HCT116 (cell line): ENCODE measurements around the gene DDX52. TPM values are rescaled to one million over a fixed set of nuclear protein-coding genes. Genes with fewer than 3 reads are reported as not detected.

Source experiments
- ATAC-seq: fragments of 200-7000 bp; cut with Tn5 transposase; 2 replicates; pipeline ENCODE4 v1.9.1; 2020; ENCODE audit warnings: mild to moderate bottlenecking, moderate library complexity
- BruUV-seq: library from RNA; stranded (reverse); fragments of 400-500 nt; replicated peaks from 2 replicates; lab custom pipeline; 2021; lab: Mats Ljungman, UMichigan
- CTCF ChIA-PET: fragments of 300-600 bp; sonication (Branson Sonifier 250); formaldehyde crosslinking; loops from one replicate; lab custom pipeline; 2021; ENCODE audit warnings: antibody characterized with exemption; lab: Charles Lee
- POLR2A ChIA-PET: fragments of 300-600, 350-600 bp; sonication (Branson Sonifier 250); formaldehyde crosslinking; loops from one replicate; lab custom pipeline; 2021; ENCODE audit warnings: antibody characterized with exemption; lab: Charles Lee
- RAD21 ChIA-PET, 2 experiments: fragments of 300-600 bp; sonication (Branson Sonifier 250); formaldehyde crosslinking; loops; one replicate each; lab custom pipeline; 2023; ENCODE audit warnings: low total read pairs in 2 of 2; ENCODE audit not compliant: uncharacterized antibody in 2 of 2, unreplicated experiment in 2 of 2, low non-redundant PET in 1 of 2; lab: Charles Lee
- DNase-seq: peaks from one replicate; pipeline ENCODE4 v3.0.0-alpha.2; 2010; ENCODE audit warnings: low read depth, low spot score
- H2AFZ ChIP-seq: fragments of 200-600 bp; shearing (Covaris generic), sonication (generic); 2 replicates; pipeline ENCODE4 v1.6.1; 2017; ENCODE audit warnings: low read depth, mixed run types, mixed read lengths, antibody characterized with exemption, low read length; ENCODE audit not compliant: poor library complexity, severe bottlenecking
- H3K27ac ChIP-seq: 2 replicates; pipeline ENCODE4 v1.5.1; 2012; ENCODE audit warnings: low read depth, low read length
- H3K27me3 ChIP-seq: fragments of 200-600 bp; sonication (generic); 2 replicates; pipeline ENCODE4 v1.6.1; 2016; ENCODE audit warnings: mixed run types, low read length, mixed read lengths; ENCODE audit not compliant: insufficient read depth
- H3K36me3 ChIP-seq, 2 experiments: fragments of 200-500 bp in 1 of 2; fragments of 200-600 bp in 1 of 2; sonication (Bioruptor generic) in 1 of 2; sonication (generic) in 1 of 2; 2 replicates each; pipeline versions ENCODE4 v1.5.1 to v1.6.1; 2014 to 2016; ENCODE audit warnings: low read length in 2 of 2, inconsistent platforms in 1 of 2, mixed read lengths in 1 of 2, mixed run types in 1 of 2; ENCODE audit not compliant: insufficient read depth in 2 of 2, control insufficient read depth in 1 of 2
- H3K4me1 ChIP-seq, 2 experiments: fragments of 200-600 bp in 1 of 2; sonication (generic) in 1 of 2; 2 replicates each; pipeline versions ENCODE4 v1.5.1 to v1.6.1; 2012 to 2017; ENCODE audit warnings: low read length in 2 of 2, inconsistent platforms in 1 of 2, mild to moderate bottlenecking in 1 of 2, mixed read lengths in 1 of 2, mixed run types in 1 of 2, moderate library complexity in 1 of 2; ENCODE audit not compliant: insufficient read depth in 2 of 2, control insufficient read depth in 1 of 2
- H3K4me2 ChIP-seq: fragments of 200-600 bp; sonication (generic); 2 replicates; pipeline ENCODE4 v1.6.1; 2017; ENCODE audit warnings: mixed run types, low read length, mixed read lengths
- H3K4me3 ChIP-seq, 2 experiments: fragments of 200-600 bp in 1 of 2; sonication (generic) in 1 of 2; replicated peaks in 1 of 2; 2 replicates each; pipeline ENCODE4 v1.5.1; 2011 to 2016; ENCODE audit warnings: low read length in 2 of 2, control low read depth in 1 of 2, low read depth in 1 of 2, mild to moderate bottlenecking in 1 of 2, mixed read lengths in 1 of 2, mixed run types in 1 of 2
- H3K79me2 ChIP-seq: fragments of 200-600 bp; sonication (generic); 2 replicates; pipeline ENCODE4 v1.6.1; 2017; ENCODE audit warnings: mild to moderate bottlenecking, mixed run types, low read length, moderate library complexity, mixed read lengths; ENCODE audit not compliant: insufficient read depth
- H3K9ac ChIP-seq: fragments of 200-600 bp; sonication (generic); 2 replicates; pipeline ENCODE4 v1.6.1; 2016; ENCODE audit warnings: low read length, mixed read lengths
- H3K9me2 ChIP-seq: fragments of 200-600 bp; sonication (generic), shearing (Covaris generic); 2 replicates; pipeline ENCODE4 v1.6.1; 2017; ENCODE audit warnings: mixed run types, mild to moderate bottlenecking, moderate library complexity; ENCODE audit not compliant: insufficient read depth
- H3K9me3 ChIP-seq, 2 experiments: fragments of 200-500 bp in 1 of 2; fragments of 200-600 bp in 1 of 2; sonication (Bioruptor generic) in 1 of 2; sonication (generic) in 1 of 2; 2 replicates each; pipeline ENCODE4 v1.6.1; 2014 to 2017; ENCODE audit warnings: low read length in 2 of 2, mixed read lengths in 2 of 2, inconsistent platforms in 1 of 2, low read depth in 1 of 2, mild to moderate bottlenecking in 1 of 2, mixed run types in 1 of 2, moderate library complexity in 1 of 2; ENCODE audit not compliant: control insufficient read depth in 1 of 2, insufficient read depth in 1 of 2
- H4K20me1 ChIP-seq: fragments of 200-600 bp; sonication (generic), shearing (Covaris generic); 2 replicates; pipeline ENCODE4 v1.6.1; 2017; ENCODE audit warnings: mixed run types, mild to moderate bottlenecking, moderate library complexity; ENCODE audit not compliant: insufficient read depth
- CTCF ChIP-seq, 3 experiments: fragments of 200-600 bp in 1 of 3; sonication (generic) in 1 of 3; IDR thresholded peaks in 2 of 3; conservative IDR thresholded peaks in 1 of 3; 2 replicates each; pipeline ENCODE4 v1.5.1; 2012 to 2017; ENCODE audit warnings: low read depth in 2 of 3, low read length in 2 of 3, antibody characterized with exemption in 1 of 3, borderline replicate concordance in 1 of 3, control low read depth in 1 of 3, mild to moderate bottlenecking in 1 of 3, mixed read lengths in 1 of 3, mixed run types in 1 of 3, moderate library complexity in 1 of 3; ENCODE audit not compliant: insufficient read depth in 1 of 3
- EGR1 ChIP-seq: IDR thresholded peaks from 2 replicates; pipeline ENCODE4 v1.6.1; 2012; ENCODE audit warnings: low read depth
- ELF1 ChIP-seq: IDR thresholded peaks from 2 replicates; pipeline ENCODE4 v1.6.1; 2012; ENCODE audit warnings: low read depth, borderline replicate concordance
- EZH2 ChIP-seq: fragments of 200-600 bp; sonication (generic); IDR thresholded peaks from 2 replicates; pipeline ENCODE4 v1.6.1; 2017; ENCODE audit warnings: antibody characterized with exemption, mixed run types
- EZH2phosphoT487 ChIP-seq: fragments of 200-600 bp; IDR thresholded peaks from 2 replicates; pipeline ENCODE4 v1.6.1; 2018; ENCODE audit warnings: antibody characterized with exemption, borderline replicate concordance
- POLR2A ChIP-seq: IDR thresholded peaks from 2 replicates; pipeline ENCODE4 v1.7.0; 2011; ENCODE audit warnings: borderline replicate concordance; ENCODE audit not compliant: insufficient read depth, insufficient read length; ENCODE audit errors: extremely low read depth
- POLR2AphosphoS5 ChIP-seq: IDR thresholded peaks from 2 replicates; pipeline ENCODE4 v1.6.1; 2011; ENCODE audit warnings: mild to moderate bottlenecking, low read depth, low read length, moderate library complexity
- RAD21 ChIP-seq: IDR thresholded peaks from 2 replicates; pipeline ENCODE4 v1.6.1; 2012; ENCODE audit warnings: low read depth, mild to moderate bottlenecking
- SIN3A ChIP-seq: IDR thresholded peaks from 2 replicates; pipeline ENCODE4 v1.6.1; 2012; ENCODE audit warnings: low read depth
- TCF7L2 ChIP-seq: IDR thresholded peaks from 2 replicates; pipeline ENCODE4 v1.7.0; 2011; ENCODE audit warnings: borderline replicate concordance, inconsistent platforms; ENCODE audit not compliant: insufficient read depth, insufficient read length; ENCODE audit errors: extremely low read depth
- YY1 ChIP-seq: IDR thresholded peaks from 2 replicates; pipeline ENCODE4 v1.6.1; 2011; ENCODE audit warnings: low read length, low read depth, moderate library complexity, mild to moderate bottlenecking; ENCODE audit not compliant: insufficient replicate concordance; ENCODE audit errors: extremely low read depth
- ZFX ChIP-seq: fragments of 450-650 bp; IDR thresholded peaks from 2 replicates; pipeline ENCODE4 v1.6.1; 2017
- intact Hi-C: fragments of 100-400 bp; cut with micrococcal nuclease; formaldehyde crosslinking; loops from 2 replicates; pipeline ENCODE4 v1.10.0; 2022
- total RNA-seq: library from RNA; stranded (reverse); gene quantifications from one replicate; pipeline ENCODE4 v1.2.1, GENCODE V29; 2021; ENCODE audit not compliant: unreplicated experiment
- TF ChIP-seq, protein P1 (sequence below): IDR thresholded peaks from 2 replicates; pipeline ENCODE4 v1.6.1; 2012
- TF ChIP-seq, protein P2 (sequence below): IDR thresholded peaks from 2 replicates; pipeline ENCODE4 v1.6.1; 2012
- TF ChIP-seq, protein P3 (sequence below): IDR thresholded peaks from 2 replicates; pipeline ENCODE4 v1.6.1; 2012; ENCODE audit warnings: low read depth

DDX52 gene
- total RNA-seq, 1 experiment from 2014 or later, result 45.4 TPM

GRCh38 chr17:37562016-37562745 is 81.1 kb downstream of the DDX52 start:
- no peak overlapping the region for H3K27ac ChIP-seq
- ChIA-PET POLR2A (no interaction called here), CTCF (no interaction called here), RAD21 (no interaction called here)
- no peaks in the 10 kb centered on the region for H3K9me2 ChIP-seq
- H3K79me2 ChIP-seq, result no peaks in the 10 kb centered on the region
- no peaks in the 10 kb centered on the region for H3K27me3 ChIP-seq
- no TSS peak for BruUV-seq
- H3K4me2 ChIP-seq, result no peak overlapping the region
- H4K20me1 ChIP-seq, result no peaks in the 10 kb centered on the region
- H3K9ac ChIP-seq, result no peak overlapping the region
- intact Hi-C loops, result no loop called here
- DNase-seq (no peak), ATAC-seq (no peak)
- peaks cover 15 to 19% of the 10 kb centered on the region in 2 experiments; a peak in 3 of 4 replicates for H3K36me3 ChIP-seq
- no peak overlapping the region for H3K4me3 ChIP-seq
- no peaks in the 10 kb centered on the region for H3K4me1 ChIP-seq
- TF ChIP-seq ZFX, result no peak
- TF ChIP-seq ELF1, result no peak
- no peak for TF ChIP-seq EZH2phosphoT487
- TF ChIP-seq YY1, result no peak
- TF ChIP-seq, protein P1, sequence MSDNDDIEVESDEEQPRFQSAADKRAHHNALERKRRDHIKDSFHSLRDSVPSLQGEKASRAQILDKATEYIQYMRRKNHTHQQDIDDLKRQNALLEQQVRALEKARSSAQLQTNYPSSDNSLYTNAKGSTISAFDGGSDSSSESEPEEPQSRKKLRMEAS, result no peak
- no peak for TF ChIP-seq CTCF (IDR thresholded peaks at IDR 0.05 in 2 of 3, conservative IDR thresholded peaks at IDR 0.05 in 1 of 3; ENCODE audit: borderline replicate concordance in 1 of 3, insufficient read depth in 1 of 3, low read depth in 2 of 3, low read length in 2 of 3)
- TF ChIP-seq, protein P2, sequence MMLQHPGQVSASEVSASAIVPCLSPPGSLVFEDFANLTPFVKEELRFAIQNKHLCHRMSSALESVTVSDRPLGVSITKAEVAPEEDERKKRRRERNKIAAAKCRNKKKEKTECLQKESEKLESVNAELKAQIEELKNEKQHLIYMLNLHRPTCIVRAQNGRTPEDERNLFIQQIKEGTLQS, result no peak
- TF ChIP-seq RAD21, result no peak
- no peak for TF ChIP-seq POLR2AphosphoS5
- TF ChIP-seq EGR1, result no peak
- TF ChIP-seq, protein P3, sequence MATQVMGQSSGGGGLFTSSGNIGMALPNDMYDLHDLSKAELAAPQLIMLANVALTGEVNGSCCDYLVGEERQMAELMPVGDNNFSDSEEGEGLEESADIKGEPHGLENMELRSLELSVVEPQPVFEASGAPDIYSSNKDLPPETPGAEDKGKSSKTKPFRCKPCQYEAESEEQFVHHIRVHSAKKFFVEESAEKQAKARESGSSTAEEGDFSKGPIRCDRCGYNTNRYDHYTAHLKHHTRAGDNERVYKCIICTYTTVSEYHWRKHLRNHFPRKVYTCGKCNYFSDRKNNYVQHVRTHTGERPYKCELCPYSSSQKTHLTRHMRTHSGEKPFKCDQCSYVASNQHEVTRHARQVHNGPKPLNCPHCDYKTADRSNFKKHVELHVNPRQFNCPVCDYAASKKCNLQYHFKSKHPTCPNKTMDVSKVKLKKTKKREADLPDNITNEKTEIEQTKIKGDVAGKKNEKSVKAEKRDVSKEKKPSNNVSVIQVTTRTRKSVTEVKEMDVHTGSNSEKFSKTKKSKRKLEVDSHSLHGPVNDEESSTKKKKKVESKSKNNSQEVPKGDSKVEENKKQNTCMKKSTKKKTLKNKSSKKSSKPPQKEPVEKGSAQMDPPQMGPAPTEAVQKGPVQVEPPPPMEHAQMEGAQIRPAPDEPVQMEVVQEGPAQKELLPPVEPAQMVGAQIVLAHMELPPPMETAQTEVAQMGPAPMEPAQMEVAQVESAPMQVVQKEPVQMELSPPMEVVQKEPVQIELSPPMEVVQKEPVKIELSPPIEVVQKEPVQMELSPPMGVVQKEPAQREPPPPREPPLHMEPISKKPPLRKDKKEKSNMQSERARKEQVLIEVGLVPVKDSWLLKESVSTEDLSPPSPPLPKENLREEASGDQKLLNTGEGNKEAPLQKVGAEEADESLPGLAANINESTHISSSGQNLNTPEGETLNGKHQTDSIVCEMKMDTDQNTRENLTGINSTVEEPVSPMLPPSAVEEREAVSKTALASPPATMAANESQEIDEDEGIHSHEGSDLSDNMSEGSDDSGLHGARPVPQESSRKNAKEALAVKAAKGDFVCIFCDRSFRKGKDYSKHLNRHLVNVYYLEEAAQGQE, result no peak
- no peak for TF ChIP-seq POLR2A
- no peak for TF ChIP-seq TCF7L2
- no peak for TF ChIP-seq EZH2
- no peak for TF ChIP-seq SIN3A
- no peaks in the 10 kb centered on the region for H3K9me3 ChIP-seq
- no peak overlapping the region for H2AFZ ChIP-seq
